Measurements from ENCODE around the gene RNF157. TPM values are rescaled to one million over a fixed set of nuclear protein-coding genes. Genes with fewer than 3 reads are reported as not detected.

The RNF157 gene
- total and polyA plus RNA-seq, 2 of the 4 experiments (the other 2 are of a cell fraction), result 0.54 to 1.3 TPM

DNA sequence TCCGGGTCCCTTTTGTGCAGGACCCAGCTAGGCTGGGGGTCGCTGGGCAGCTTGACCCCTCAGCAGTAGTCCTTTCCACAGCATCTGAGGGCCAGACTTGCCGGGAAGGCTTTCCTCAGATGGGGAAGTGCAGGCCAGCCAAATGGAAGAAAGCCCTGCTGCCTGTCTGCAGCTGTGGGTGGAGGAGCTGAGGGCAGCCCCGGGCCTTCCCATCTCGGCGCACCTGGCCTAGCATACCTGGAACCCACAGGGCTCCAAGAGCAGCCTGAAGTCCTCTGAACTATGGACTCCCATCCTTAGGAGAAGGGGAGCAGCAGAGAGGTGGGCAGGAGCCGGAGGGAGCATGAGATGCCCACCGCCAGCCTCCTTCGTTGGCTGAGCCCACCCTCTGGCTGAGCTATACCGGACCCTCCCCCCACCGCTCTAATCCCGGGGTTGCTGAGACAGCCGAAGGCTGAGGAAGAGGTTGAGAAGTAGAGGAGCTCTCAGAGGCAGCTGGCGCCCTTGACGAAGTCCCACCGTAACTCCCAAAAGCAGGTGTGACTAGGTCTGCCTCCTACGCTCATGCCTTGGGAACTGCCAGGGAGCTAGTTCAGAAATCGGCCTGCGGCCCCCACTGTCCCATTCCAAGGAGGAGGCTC is 38.1 kb upstream of the RNF157 start:
- Histone ChIP-seq H3K4me1 (ENCODE audit: control insufficient read depth, insufficient read depth, low read length) (peaks cover 7% of the 10 kb centered on the region), H3K27me3 (ENCODE audit: control insufficient read depth, insufficient read depth, low read length) (no peaks in the 10 kb centered on the region), H3K23ac (ENCODE audit: low read depth, low read length) (no peak overlapping the region), H3K27ac (ENCODE audit: insufficient read depth, low read length) (no peak overlapping the region), H2BK5ac (ENCODE audit: low read depth, low read length, poor library complexity, severe bottlenecking) (no peak overlapping the region), H2BK120ac (ENCODE audit: low read depth, low read length) (no peak overlapping the region), H3K9me3 (ENCODE audit: control insufficient read depth, insufficient read depth, low read length) (no peaks in the 10 kb centered on the region), H3K56ac (ENCODE audit: extremely low read depth, insufficient read depth, low read length) (no peak overlapping the region), H3K4me3 (ENCODE audit: insufficient read depth, low read depth, low read length) (no peak overlapping the region), H3K18ac (ENCODE audit: low read depth, low read length) (no peak overlapping the region), H3K14ac (replicated peaks; ENCODE audit: low read depth, low read length) (no peak overlapping the region), H2BK15ac (ENCODE audit: low read depth, low read length) (no peak overlapping the region), H2AFZ (replicated peaks; ENCODE audit: low read length, poor library complexity) (peak overlapping the region; percentile 1), H3K4me2 (ENCODE audit: low read depth, low read length) (no peak overlapping the region), H4K8ac (ENCODE audit: low read depth in 2 of 2, low read length in 2 of 2) (no peak overlapping the region), H4K5ac (ENCODE audit: low read depth, low read length) (no peak overlapping the region), H3K36me3 (ENCODE audit: control insufficient read depth, insufficient read depth, low read length) (peaks cover 4% of the 10 kb centered on the region), H3K4ac (ENCODE audit: low read depth, low read length) (no peak overlapping the region), H3K79me1 (ENCODE audit: low read depth in 1 of 2, low read length in 2 of 2) (peaks cover 0 to 5% of the 10 kb centered on the region in 2 experiments; a peak in 1 of 4 replicates), H3K9me1 (ENCODE audit: insufficient read depth, low read length) (peaks cover 6% of the 10 kb centered on the region), H2BK20ac (ENCODE audit: low read depth, low read length) (no peak overlapping the region), H3K9ac (ENCODE audit: low read depth, low read length) (no peak overlapping the region), H4K91ac (ENCODE audit: insufficient read depth, low read depth, low read length) (no peak overlapping the region), H4K20me1 (ENCODE audit: insufficient read depth, low read length) (no peaks in the 10 kb centered on the region; the same call in 1 of the 2 replicates), H2AK5ac (ENCODE audit: low read depth, low read length) (no peak overlapping the region), H2AK9ac (replicated peaks; ENCODE audit: low read depth, low read length, poor library complexity) (peak overlapping the region; percentile 26)
- in situ Hi-C loops (cut with MboI; ENCODE audit: low sequenced_read_pairs), result no loop called here
- POLR2A ChIA-PET (ENCODE audit: unreplicated experiment), result no interaction called here
- BruUV-seq (replicated peaks), result no TSS peak
- intact Hi-C loops (cut with micrococcal nuclease), result no loop called here
- WGBS, 2 experiments (ENCODE audit: extremely low coverage in 2 of 2, insufficient read length in 1 of 2), result 97% methylated on average over 6 of the region's 19 CpGs; no CpG with 5 or more reads in 1 of the 2 experiments
- CTCF ChIA-PET, result no interaction called here
- DNase-seq (no peak), ATAC-seq (ENCODE audit: low read depth) (no peak)
- TF ChIP-seq CEBPB (IDR thresholded peaks at IDR 0.05; ENCODE audit: low read depth, low read length) (no peak), USF2 (IDR thresholded peaks at IDR 0.05; ENCODE audit: low read depth, low read length) (no peak), FOS (IDR thresholded peaks at IDR 0.05; ENCODE audit: low read depth, low read length) (no peak), MAFK (IDR thresholded peaks at IDR 0.05; ENCODE audit: low read depth, low read length) (no peak), RFX5 (IDR thresholded peaks at IDR 0.05; ENCODE audit: low read depth, low read length) (no peak), POLR2A (IDR thresholded peaks at IDR 0.05; ENCODE audit: low read depth, low read length) (no peak), CHD1 (IDR thresholded peaks at IDR 0.05; ENCODE audit: low read depth, low read length) (no peak), SMC3 (IDR thresholded peaks at IDR 0.05; ENCODE audit: low read depth, low read length) (no peak), NFE2L2 (IDR thresholded peaks at IDR 0.05; ENCODE audit: low read depth, low read length) (no peak), BHLHE40 (IDR thresholded peaks at IDR 0.05; ENCODE audit: low read depth, low read length) (no peak), RAD21 (IDR thresholded peaks at IDR 0.05; ENCODE audit: low read length) (no peak), RCOR1 (IDR thresholded peaks at IDR 0.05; ENCODE audit: insufficient replicate concordance, low read length) (no peak)
- TF ChIP-seq, protein P1, sequence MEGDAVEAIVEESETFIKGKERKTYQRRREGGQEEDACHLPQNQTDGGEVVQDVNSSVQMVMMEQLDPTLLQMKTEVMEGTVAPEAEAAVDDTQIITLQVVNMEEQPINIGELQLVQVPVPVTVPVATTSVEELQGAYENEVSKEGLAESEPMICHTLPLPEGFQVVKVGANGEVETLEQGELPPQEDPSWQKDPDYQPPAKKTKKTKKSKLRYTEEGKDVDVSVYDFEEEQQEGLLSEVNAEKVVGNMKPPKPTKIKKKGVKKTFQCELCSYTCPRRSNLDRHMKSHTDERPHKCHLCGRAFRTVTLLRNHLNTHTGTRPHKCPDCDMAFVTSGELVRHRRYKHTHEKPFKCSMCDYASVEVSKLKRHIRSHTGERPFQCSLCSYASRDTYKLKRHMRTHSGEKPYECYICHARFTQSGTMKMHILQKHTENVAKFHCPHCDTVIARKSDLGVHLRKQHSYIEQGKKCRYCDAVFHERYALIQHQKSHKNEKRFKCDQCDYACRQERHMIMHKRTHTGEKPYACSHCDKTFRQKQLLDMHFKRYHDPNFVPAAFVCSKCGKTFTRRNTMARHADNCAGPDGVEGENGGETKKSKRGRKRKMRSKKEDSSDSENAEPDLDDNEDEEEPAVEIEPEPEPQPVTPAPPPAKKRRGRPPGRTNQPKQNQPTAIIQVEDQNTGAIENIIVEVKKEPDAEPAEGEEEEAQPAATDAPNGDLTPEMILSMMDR (conservative IDR thresholded peaks at IDR 0.05; ENCODE audit: low read depth, low read length), result no peak
- dilution Hi-C loops (cut with HindIII; ENCODE audit: low sequenced_read_pairs, unreplicated experiment), result no loop called here

Measured in IMR-90 (cell line).